HEK293T (cell line): ENCODE data around the gene AFG3L2.

ENCODE experiments used
- BHLHE40 ChIP-seq: fragments of 450-650 bp; IDR thresholded peaks from 2 replicates; pipeline ENCODE4 v1.6.1; 2016; ENCODE audit warnings: mild to moderate bottlenecking, moderate library complexity, borderline replicate concordance
- ELF4 ChIP-seq: fragments of 450-650 bp; IDR thresholded peaks from 2 replicates; pipeline ENCODE4 v1.6.1; 2017; ENCODE audit warnings: antibody characterized with exemption
- FOXA1 ChIP-seq: fragments of 450-650 bp; IDR thresholded peaks from 2 replicates; pipeline ENCODE4 v1.6.1; 2016; ENCODE audit warnings: mild to moderate bottlenecking
- LEF1 ChIP-seq: fragments of 450-650 bp; IDR thresholded peaks from 2 replicates; pipeline ENCODE4 v1.6.1; 2017; ENCODE audit warnings: mild to moderate bottlenecking, borderline replicate concordance
- SP1 ChIP-seq: fragments of 450-650 bp; IDR thresholded peaks from 2 replicates; pipeline ENCODE4 v1.6.1; 2017
- SUZ12 ChIP-seq: fragments of 450-650 bp; IDR thresholded peaks from 2 replicates; pipeline ENCODE4 v1.6.1; 2016; ENCODE audit warnings: mild to moderate bottlenecking
- TARDBP ChIP-seq: fragments of 450-650 bp; IDR thresholded peaks from 2 replicates; pipeline ENCODE4 v1.6.1; 2016
- ZNF384 ChIP-seq: fragments of 450-650 bp; IDR thresholded peaks from 2 replicates; pipeline ENCODE4 v1.6.1; 2016
- TF ChIP-seq, protein P1 (sequence below): fragments of 450-650 bp; IDR thresholded peaks from 2 replicates; pipeline ENCODE4 v1.6.1; 2016

DNA sequence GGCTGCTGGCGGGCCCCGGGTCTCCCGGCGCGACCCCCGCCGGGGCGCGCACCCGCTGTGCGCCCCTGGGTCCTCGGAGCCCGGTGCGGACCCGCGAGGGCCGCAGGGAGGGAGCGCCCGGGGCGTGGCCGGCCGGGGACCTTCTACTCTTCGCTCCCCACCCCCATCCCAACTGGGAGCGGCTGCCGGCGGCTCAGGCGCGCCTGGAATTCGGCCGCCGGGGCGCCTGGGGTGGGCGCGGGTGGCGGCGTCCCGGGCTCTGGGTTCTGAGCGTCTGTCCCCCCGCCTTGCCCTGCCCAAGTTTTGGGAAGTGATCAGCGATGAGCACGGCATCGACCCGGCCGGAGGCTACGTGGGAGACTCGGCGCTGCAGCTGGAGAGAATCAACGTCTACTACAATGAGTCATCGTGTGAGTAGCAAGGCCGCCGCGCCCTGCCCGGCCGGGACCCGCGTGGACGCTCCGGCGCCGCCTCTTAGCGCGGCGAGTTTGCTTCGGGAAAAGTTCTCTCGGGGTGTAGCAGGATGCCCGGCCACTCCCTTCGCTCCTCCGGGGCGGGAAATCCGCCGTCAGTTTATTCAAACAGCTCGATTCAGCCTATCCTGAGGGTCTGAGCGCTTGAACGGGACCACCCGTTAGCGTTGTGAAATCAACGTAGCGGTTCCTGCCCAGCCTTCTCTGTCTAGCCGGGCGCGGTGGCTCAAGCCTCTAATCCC, 68.5 kb downstream of the AFG3L2 start:
- no peak for TF ChIP-seq SP1
- TF ChIP-seq ELF4: no peak
- TF ChIP-seq FOXA1: no peak
- TF ChIP-seq, protein P1, sequence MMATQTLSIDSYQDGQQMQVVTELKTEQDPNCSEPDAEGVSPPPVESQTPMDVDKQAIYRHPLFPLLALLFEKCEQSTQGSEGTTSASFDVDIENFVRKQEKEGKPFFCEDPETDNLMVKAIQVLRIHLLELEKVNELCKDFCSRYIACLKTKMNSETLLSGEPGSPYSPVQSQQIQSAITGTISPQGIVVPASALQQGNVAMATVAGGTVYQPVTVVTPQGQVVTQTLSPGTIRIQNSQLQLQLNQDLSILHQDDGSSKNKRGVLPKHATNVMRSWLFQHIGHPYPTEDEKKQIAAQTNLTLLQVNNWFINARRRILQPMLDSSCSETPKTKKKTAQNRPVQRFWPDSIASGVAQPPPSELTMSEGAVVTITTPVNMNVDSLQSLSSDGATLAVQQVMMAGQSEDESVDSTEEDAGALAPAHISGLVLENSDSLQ: no peak
- TF ChIP-seq ZNF384: no peak
- TF ChIP-seq SUZ12: no peak
- TF ChIP-seq BHLHE40: no peak
- no peak for TF ChIP-seq TARDBP
- no peak; the same call in 1 of the 2 replicates for TF ChIP-seq LEF1
